ENCODE data around the gene PTCHD1. TPM values are rescaled to one million over a fixed set of nuclear protein-coding genes. Genes with fewer than 3 reads are reported as not detected.

Gene PTCHD1
- polyA plus RNA-seq, 1 donor from 2014 or later = 10.0 TPM

DNA sequence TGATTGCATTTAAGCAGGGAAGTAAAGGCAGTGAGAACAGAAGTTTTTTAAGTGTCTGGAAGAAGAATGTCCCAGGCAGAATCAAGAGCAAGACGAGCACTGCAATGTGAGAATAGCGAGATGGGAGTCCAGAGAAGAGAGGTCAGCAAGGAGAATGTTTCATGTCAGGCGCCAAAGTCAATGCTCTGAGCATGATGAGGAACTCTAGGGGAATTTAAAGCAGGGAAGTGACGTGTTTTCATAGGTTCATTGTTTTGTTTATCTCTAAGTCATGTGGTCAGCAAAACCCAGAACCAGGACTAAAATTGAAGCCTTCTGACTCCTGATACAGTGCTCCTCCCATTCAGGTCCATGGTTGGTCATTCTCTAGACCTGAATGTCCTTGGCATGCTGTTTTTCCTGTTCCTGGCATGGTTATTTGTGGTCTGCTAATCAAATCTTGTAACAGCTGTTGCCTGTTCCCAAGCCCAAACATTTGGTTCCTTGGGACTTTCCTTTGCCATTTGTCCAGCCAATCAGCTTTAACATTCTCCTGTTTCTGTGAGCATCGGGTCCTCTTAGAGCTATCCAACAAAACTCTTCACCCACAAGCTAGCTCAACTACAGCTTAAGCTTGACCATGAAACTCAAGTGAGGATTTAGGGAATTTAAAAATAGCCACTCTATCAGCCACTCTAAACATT is 37.7 kb downstream of the PTCHD1 start:
- TF ChIP-seq TAF1 (IDR thresholded peaks at IDR 0.05; ENCODE audit: low read depth) (no peak), EP300 (conservative IDR thresholded peaks at IDR 0.05; ENCODE audit: poor library complexity, severe bottlenecking) (no peak), CTCF (IDR thresholded peaks at IDR 0.05; ENCODE audit: poor library complexity, severe bottlenecking) (no peak), SMC3 (conservative IDR thresholded peaks at IDR 0.05; ENCODE audit: poor library complexity) (no peak), REST (IDR thresholded peaks at IDR 0.05; ENCODE audit: borderline replicate concordance) (no peak), EZH2 (IDR thresholded peaks at IDR 0.05; ENCODE audit: borderline replicate concordance, insufficient read depth, low read length, poor library complexity, severe bottlenecking) (no peak), RAD21 (conservative IDR thresholded peaks at IDR 0.05) (no peak), MXI1 (conservative IDR thresholded peaks at IDR 0.05; ENCODE audit: poor library complexity, severe bottlenecking) (no peak), POLR2AphosphoS5 (IDR thresholded peaks at IDR 0.05) (no peak)
- Histone ChIP-seq H2AFZ (ENCODE audit: low read depth, low read length) (no peak overlapping the region), H3K27me3 (ENCODE audit: insufficient read depth, low read depth, low read length) (no peaks in the 10 kb centered on the region)

GRCh38 chrX:23373129-23373804 is 38.6 kb downstream of the PTCHD1 start:
- Histone ChIP-seq H3K9me2 (ENCODE audit: insufficient read depth, low read length) (no peaks in the 10 kb centered on the region), H3K27ac (ENCODE audit: low read length) (no peak overlapping the region), H3K4me3 (ENCODE audit: low read length) (no peak overlapping the region), H4K20me1 (ENCODE audit: insufficient read depth) (no peaks in the 10 kb centered on the region), H3K4me2 (ENCODE audit: low read length) (no peak overlapping the region), H3K9me3 (ENCODE audit: low read length) (no peaks in the 10 kb centered on the region), H3F3A (ENCODE audit: insufficient read depth, low read length, poor library complexity, severe bottlenecking) (no peaks in the 10 kb centered on the region), H3K9ac (ENCODE audit: low read length) (no peak overlapping the region), H3K36me3 (ENCODE audit: insufficient read depth, low read length) (no peaks in the 10 kb centered on the region), H2AFZ (ENCODE audit: low read depth, low read length) (no peak overlapping the region), H3K79me2 (replicated peaks; ENCODE audit: insufficient read depth, low read length) (no peaks in the 10 kb centered on the region), H3K27me3 (ENCODE audit: insufficient read depth, low read depth, low read length) (no peaks in the 10 kb centered on the region)
- no peak for TF ChIP-seq RAD21 (conservative IDR thresholded peaks at IDR 0.05)
- TF ChIP-seq EP300 (conservative IDR thresholded peaks at IDR 0.05; ENCODE audit: poor library complexity, severe bottlenecking) = no peak
- TF ChIP-seq TAF1 (IDR thresholded peaks at IDR 0.05; ENCODE audit: low read depth) = no peak
- TF ChIP-seq EZH2 (IDR thresholded peaks at IDR 0.05; ENCODE audit: borderline replicate concordance, insufficient read depth, low read length, poor library complexity, severe bottlenecking) = no peak
- no peak for TF ChIP-seq CTCF (IDR thresholded peaks at IDR 0.05; ENCODE audit: poor library complexity, severe bottlenecking)
- TF ChIP-seq SMC3 (conservative IDR thresholded peaks at IDR 0.05; ENCODE audit: poor library complexity) = no peak
- TF ChIP-seq MXI1 (conservative IDR thresholded peaks at IDR 0.05; ENCODE audit: poor library complexity, severe bottlenecking) = no peak
- TF ChIP-seq REST (IDR thresholded peaks at IDR 0.05; ENCODE audit: borderline replicate concordance) = no peak
- TF ChIP-seq POLR2AphosphoS5 (IDR thresholded peaks at IDR 0.05) = no peak

More for the DNA sequence above, 37.7 kb downstream of the PTCHD1 start:
- Histone ChIP-seq H3K9me2 (ENCODE audit: insufficient read depth, low read length) (no peaks in the 10 kb centered on the region), H3K36me3 (ENCODE audit: insufficient read depth, low read length) (no peaks in the 10 kb centered on the region), H3K4me3 (ENCODE audit: low read length) (no peak overlapping the region), H3K79me2 (replicated peaks; ENCODE audit: insufficient read depth, low read length) (no peaks in the 10 kb centered on the region), H3K9me3 (ENCODE audit: low read length) (no peaks in the 10 kb centered on the region), H4K20me1 (ENCODE audit: insufficient read depth) (no peaks in the 10 kb centered on the region), H3K4me2 (ENCODE audit: low read length) (no peak overlapping the region), H3K27ac (ENCODE audit: low read length) (no peak overlapping the region), H3K9ac (ENCODE audit: low read length) (no peak overlapping the region), H3F3A (ENCODE audit: insufficient read depth, low read length, poor library complexity, severe bottlenecking) (no peaks in the 10 kb centered on the region)
